ENCODE measurements around the gene C16orf95. TPM values are rescaled to one million over a fixed set of nuclear protein-coding genes. Genes with fewer than 3 reads are reported as not detected.

C16orf95 gene
- total RNA-seq, 6 experiments from 2014 or later = 1.7 to 5.5 (median 3.9) TPM

DNA sequence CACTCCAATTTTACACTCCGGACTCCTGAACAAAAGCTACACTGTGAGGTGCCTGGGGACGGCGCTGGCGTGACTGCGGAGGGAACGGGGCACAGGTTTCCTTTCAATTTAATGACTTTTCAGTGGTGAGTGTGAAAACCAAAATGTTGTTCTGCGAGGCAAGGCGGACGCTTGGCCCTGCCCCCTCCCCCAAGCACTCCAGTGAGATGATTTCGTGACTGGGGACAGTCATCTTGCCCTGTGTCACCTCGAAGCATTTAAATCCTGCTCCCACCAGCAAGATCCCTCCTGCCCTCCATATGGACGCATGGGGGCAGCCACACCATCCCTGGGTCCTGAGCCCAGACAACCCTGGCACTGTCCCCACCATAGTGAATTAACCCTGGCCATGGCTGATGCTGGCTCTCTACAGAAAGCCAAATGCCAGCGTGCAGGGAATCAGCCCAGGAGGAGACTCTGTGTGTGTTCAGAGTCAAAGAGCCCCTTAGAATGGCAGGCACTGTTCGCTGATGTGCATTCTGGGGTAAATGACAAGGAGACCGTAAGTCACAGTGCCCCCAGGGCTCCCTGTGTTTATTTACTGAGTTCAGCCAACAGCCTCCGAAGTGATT lies 41.0 kb downstream of the C16orf95 start:
- H3K4me1 ChIP-seq = no peaks in the 10 kb centered on the region
- H3K9me3 ChIP-seq = no peaks in the 10 kb centered on the region
- intact Hi-C loops (cut with DNase I) = loop anchor here in 1 of 2 donors (5.0 to 10.0 kb wide), 2 partner anchors 211 to 714 kb away; no protein-coding TSS in a partner anchor
- ATAC-seq = no peak
- H3K27me3 ChIP-seq = no peaks in the 10 kb centered on the region
- no peak overlapping the region for H3K27ac ChIP-seq
- H3K4me3 ChIP-seq = no peak overlapping the region
- H3K36me3 ChIP-seq = no peaks in the 10 kb centered on the region
- WGBS (ENCODE audit: insufficient coverage, low coverage, low lambda C conversion rate, missing lambda C conversion rate) = 78% methylated on average over 10 of the region's 16 CpGs
- DNase-seq = no peak
- no peak for TF ChIP-seq CTCF (IDR thresholded peaks at IDR 0.05)
- no peak for TF ChIP-seq POLR2A (IDR thresholded peaks at IDR 0.05)

- Histone ChIP-seq H3K27ac (no peak overlapping the region), H3K9me3 (no peaks in the 10 kb centered on the region), H3K4me1 (no peaks in the 10 kb centered on the region), H3K4me3 (no peak overlapping the region), H3K27me3 (no peaks in the 10 kb centered on the region), H3K36me3 (no peaks in the 10 kb centered on the region)
- intact Hi-C loops (cut with DNase I) = loop anchor here (5.0 to 10.0 kb wide), 3 partner anchors 210 to 712 kb away; partner anchors contain the start of gene FOXC2 (in 1 of the 2)
- DNase-seq = no peak
- WGBS (ENCODE audit: insufficient coverage, low coverage, low lambda C conversion rate, missing lambda C conversion rate) = no CpG with 5 or more reads among the region's 4 CpGs
- TF ChIP-seq POLR2A (IDR thresholded peaks at IDR 0.05) (no peak), CTCF (IDR thresholded peaks at IDR 0.05) (no peak)
- no peak for ATAC-seq
These were observed 42.4 kb downstream of the C16orf95 start for GRCh38 chr16:87274794-87275193.

- DNase-seq (no peak), ATAC-seq (no peak)
- TF ChIP-seq POLR2A (IDR thresholded peaks at IDR 0.05) (no peak), CTCF (IDR thresholded peaks at IDR 0.05) (no peak)
- no peaks in the 10 kb centered on the region for H3K36me3 ChIP-seq
- no peak overlapping the region for H3K4me3 ChIP-seq
- no peaks in the 10 kb centered on the region for H3K27me3 ChIP-seq
- intact Hi-C loops (cut with DNase I) = loop anchor here (5.0 to 10.0 kb wide), 2 partner anchors 209 to 706 kb away; partner anchors contain the start of gene FOXC2 (in 1 of the 2)
- no peak overlapping the region for H3K27ac ChIP-seq
- no peaks in the 10 kb centered on the region for H3K4me1 ChIP-seq
- WGBS (ENCODE audit: insufficient coverage, low coverage, low lambda C conversion rate, missing lambda C conversion rate) = 92% methylated on average over 4 of the region's 10 CpGs
- no peaks in the 10 kb centered on the region for H3K9me3 ChIP-seq
These were observed 43.6 kb downstream of the C16orf95 start for GRCh38 chr16:87273471-87274030.

DNA sequence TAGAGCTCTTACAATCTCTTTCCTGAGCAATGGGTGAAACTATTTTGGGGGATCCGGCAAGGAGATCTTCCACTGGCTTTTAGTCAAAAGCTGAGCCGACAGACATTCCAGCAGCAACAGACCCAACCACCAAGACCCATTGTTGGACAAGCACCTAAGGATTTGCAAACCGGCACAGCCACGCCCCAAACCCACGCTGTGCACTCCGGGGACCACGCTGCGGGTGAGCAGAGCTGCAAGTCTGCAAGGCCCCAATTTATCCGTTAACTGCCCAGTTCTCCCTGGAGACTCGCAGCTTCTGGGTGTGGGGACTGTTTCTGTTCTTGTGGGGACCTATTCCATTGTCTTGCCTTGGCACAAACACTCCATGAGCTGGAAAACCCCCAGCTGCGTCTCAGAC lies 45.9 kb downstream of the C16orf95 start:
- Histone ChIP-seq H3K4me1 (no peaks in the 10 kb centered on the region), H3K27me3 (no peaks in the 10 kb centered on the region), H3K27ac (no peak overlapping the region), H3K36me3 (no peaks in the 10 kb centered on the region), H3K4me3 (no peak overlapping the region), H3K9me3 (no peaks in the 10 kb centered on the region)
- TF ChIP-seq CTCF (IDR thresholded peaks at IDR 0.05) = no peak
- no peak for TF ChIP-seq POLR2A (IDR thresholded peaks at IDR 0.05)
- ATAC-seq (no peak), DNase-seq (no peak)
- WGBS (ENCODE audit: insufficient coverage, low coverage, low lambda C conversion rate, missing lambda C conversion rate) = 88% methylated on average over 10 of the region's 11 CpGs
- intact Hi-C loops (cut with DNase I) = loop anchor here (5.0 to 10.0 kb wide), 2 partner anchors 206 to 704 kb away; partner anchors contain the start of gene FOXC2 (in 1 of the 2)

Data from right lobe of liver (tissue), 6 donors.